AG10803 (cell line): ENCODE measurements around the gene B3GNT8.

ENCODE experiments used
- DNase-seq: peaks from one replicate; pipeline ENCODE4 v3.0.0; 2010; ENCODE audit warnings: low read depth
- H3K4me3 ChIP-seq: 2 replicates; pipeline ENCODE4 v1.5.1; 2011; ENCODE audit warnings: mild to moderate bottlenecking, low read length, control low read depth
- TF ChIP-seq, protein P1 (sequence below): conservative IDR thresholded peaks from 2 replicates; pipeline ENCODE4 v1.5.1; 2011; ENCODE audit warnings: mild to moderate bottlenecking, low read length, control low read depth, inconsistent platforms

The B3GNT8 gene

DNA sequence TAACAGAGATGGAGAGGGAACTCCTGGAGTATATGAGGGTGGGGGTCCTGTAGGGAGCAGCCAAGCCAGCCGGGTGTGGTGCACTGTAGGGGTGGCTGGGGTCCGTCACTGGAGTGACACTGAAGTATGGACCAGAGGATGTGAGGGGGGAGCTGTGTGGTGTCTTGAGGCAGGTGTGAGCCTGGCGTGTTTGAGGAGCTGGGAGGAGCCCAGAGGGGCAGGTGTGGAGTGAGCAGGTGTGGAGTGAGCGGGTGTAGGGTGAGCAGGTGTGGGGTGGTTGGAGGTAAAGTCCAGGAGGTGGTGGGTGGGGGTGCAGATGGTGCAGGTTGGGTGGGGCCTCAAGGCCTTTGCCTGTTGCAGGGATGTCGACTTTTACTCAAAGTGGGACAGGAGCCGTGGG is 5.9 kb downstream of the B3GNT8 start:
- TF ChIP-seq, protein P1, sequence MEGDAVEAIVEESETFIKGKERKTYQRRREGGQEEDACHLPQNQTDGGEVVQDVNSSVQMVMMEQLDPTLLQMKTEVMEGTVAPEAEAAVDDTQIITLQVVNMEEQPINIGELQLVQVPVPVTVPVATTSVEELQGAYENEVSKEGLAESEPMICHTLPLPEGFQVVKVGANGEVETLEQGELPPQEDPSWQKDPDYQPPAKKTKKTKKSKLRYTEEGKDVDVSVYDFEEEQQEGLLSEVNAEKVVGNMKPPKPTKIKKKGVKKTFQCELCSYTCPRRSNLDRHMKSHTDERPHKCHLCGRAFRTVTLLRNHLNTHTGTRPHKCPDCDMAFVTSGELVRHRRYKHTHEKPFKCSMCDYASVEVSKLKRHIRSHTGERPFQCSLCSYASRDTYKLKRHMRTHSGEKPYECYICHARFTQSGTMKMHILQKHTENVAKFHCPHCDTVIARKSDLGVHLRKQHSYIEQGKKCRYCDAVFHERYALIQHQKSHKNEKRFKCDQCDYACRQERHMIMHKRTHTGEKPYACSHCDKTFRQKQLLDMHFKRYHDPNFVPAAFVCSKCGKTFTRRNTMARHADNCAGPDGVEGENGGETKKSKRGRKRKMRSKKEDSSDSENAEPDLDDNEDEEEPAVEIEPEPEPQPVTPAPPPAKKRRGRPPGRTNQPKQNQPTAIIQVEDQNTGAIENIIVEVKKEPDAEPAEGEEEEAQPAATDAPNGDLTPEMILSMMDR = no peak
- no peak overlapping the region for H3K4me3 ChIP-seq
- DNase-seq = no peak

GRCh38 chr19:41420101-41420880 is 6.9 kb downstream of the B3GNT8 start:
- TF ChIP-seq, protein P1 = no peak
- DNase-seq = no peak
- no peak overlapping the region for H3K4me3 ChIP-seq

DNA sequence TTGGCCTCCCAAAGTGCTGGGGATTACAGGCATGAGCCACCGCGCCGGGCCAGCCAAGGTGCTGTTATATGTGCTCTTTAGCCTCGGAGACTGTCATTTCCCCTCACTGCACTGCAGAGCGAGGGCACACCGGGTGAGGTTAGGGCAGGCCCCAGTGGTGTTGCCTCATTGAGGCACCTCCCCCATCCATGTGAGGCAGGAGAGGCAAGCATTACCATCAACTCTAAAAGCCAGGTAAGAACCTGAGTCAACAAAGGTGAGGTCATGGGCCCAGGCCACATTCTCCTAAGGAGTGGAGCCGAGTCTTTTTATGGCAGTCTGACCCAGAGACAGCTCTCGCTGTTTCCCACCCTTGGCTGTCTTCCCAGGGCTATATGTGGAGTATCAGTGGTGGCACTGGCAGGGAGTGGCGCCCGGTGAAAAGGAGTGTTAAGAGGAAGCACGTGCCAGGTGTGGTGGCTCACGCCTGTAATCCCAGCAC is 10.9 kb downstream of the B3GNT8 start:
- no peak overlapping the region for H3K4me3 ChIP-seq
- DNase-seq = no peak
- TF ChIP-seq, protein P1 = no peak

GRCh38 chr19:41415154-41415571 is 12.0 kb downstream of the B3GNT8 start:
- no peak overlapping the region for H3K4me3 ChIP-seq
- TF ChIP-seq, protein P1 = no peak
- no peak for DNase-seq

DNA sequence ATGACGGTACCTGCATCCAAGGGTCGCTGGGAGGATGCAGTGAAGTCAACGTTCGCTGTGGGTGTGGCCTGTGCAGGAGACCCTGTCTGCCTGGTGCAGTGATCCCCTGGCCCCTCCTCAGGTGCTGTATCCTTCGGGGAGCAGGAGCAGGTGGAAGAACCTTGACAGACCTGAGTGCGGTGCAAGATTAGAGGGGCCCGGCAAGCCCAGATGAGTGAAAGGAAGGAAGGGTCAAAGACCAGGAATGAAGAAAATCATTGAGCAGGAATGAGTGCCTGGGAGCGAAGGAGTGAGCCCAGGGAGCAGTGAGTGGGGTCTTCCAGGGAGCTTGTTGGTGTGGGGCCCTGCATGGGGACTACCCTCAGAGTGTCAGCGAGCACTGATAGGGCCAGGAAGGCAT is 12.7 kb downstream of the B3GNT8 start:
- TF ChIP-seq, protein P1 = no peak
- H3K4me3 ChIP-seq = no peak overlapping the region
- DNase-seq = no peak

DNA sequence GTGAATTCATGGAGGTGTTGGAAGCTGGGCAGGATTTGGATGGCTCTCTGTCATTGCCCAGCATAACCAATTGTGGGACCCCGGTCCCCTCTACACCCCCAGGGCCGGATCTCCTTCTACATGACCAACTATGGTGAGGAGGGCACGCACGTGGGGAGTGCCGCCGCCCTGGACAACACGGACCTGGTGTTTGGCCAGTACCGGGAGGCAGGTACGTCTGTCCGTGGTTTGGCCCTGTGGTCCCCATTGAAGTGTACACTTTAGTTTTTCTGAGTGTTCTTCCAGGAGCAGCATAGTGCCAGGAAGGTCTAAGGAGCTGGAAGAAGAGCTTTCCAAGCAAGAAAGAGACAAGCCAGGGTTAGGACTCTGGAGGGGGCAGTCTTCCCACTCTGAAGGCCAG is 13.2 kb downstream of the B3GNT8 start:
- no peak for DNase-seq
- TF ChIP-seq, protein P1 = no peak
- H3K4me3 ChIP-seq = no peak overlapping the region

DNA sequence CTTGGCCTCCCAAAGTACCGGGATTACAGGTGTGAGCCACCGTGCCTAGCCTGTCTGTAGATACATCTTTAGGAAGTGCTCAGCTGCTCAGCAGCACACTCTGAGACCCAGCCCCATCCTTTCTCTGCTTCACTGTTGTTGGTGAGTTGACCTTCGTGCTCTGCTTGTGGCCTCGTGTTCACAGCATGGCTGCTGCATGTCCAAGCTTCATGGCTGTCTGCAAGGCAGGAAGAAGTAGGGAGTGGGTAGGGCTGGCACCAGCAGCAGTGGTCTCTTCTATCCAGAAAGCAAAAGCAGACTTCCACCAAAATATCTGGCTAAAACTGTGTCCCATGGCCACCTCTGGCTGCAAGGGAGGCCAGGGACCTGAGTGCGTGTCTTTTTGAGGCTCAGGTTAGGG is 14.2 kb downstream of the B3GNT8 start:
- H3K4me3 ChIP-seq = no peak overlapping the region
- DNase-seq = no peak
- TF ChIP-seq, protein P1 = no peak
